HUES48 (cell line): ENCODE results near the gene SREBF2.
"Not testable (repeated sequence)": the region's sequence is repeated elsewhere in the genome, so short reads cannot be mapped to it uniquely, and the experiment has no call there.

Source experiments
- H3K27ac ChIP-seq: one replicate; pipeline ENCODE4 v1.7.0; 2013; ENCODE audit warnings: low read depth, low read length, inconsistent platforms
- H3K27me3 ChIP-seq: 2 replicates; pipeline ENCODE4 v1.6.1; 2013; ENCODE audit warnings: mild to moderate bottlenecking, low read length; ENCODE audit not compliant: control insufficient read depth, insufficient read depth
- H3K36me3 ChIP-seq: 2 replicates; pipeline ENCODE4 v1.6.1; 2013; ENCODE audit warnings: low read length; ENCODE audit not compliant: control insufficient read depth, insufficient read depth
- H3K4me1 ChIP-seq: 2 replicates; pipeline ENCODE4 v1.6.1; 2013; ENCODE audit warnings: mild to moderate bottlenecking, low read length; ENCODE audit not compliant: control insufficient read depth, insufficient read depth
- H3K4me3 ChIP-seq: 2 replicates; pipeline ENCODE4 v1.5.1; 2013; ENCODE audit warnings: mild to moderate bottlenecking, low read depth, low read length
- H3K9ac ChIP-seq: 2 replicates; pipeline ENCODE4 v1.6.1; 2013; ENCODE audit warnings: mild to moderate bottlenecking, low read depth, low read length, moderate library complexity
- H3K9me3 ChIP-seq: 2 replicates; pipeline ENCODE4 v1.6.1; 2013; ENCODE audit warnings: low read length; ENCODE audit not compliant: control insufficient read depth, insufficient read depth

Gene SREBF2

DNA sequence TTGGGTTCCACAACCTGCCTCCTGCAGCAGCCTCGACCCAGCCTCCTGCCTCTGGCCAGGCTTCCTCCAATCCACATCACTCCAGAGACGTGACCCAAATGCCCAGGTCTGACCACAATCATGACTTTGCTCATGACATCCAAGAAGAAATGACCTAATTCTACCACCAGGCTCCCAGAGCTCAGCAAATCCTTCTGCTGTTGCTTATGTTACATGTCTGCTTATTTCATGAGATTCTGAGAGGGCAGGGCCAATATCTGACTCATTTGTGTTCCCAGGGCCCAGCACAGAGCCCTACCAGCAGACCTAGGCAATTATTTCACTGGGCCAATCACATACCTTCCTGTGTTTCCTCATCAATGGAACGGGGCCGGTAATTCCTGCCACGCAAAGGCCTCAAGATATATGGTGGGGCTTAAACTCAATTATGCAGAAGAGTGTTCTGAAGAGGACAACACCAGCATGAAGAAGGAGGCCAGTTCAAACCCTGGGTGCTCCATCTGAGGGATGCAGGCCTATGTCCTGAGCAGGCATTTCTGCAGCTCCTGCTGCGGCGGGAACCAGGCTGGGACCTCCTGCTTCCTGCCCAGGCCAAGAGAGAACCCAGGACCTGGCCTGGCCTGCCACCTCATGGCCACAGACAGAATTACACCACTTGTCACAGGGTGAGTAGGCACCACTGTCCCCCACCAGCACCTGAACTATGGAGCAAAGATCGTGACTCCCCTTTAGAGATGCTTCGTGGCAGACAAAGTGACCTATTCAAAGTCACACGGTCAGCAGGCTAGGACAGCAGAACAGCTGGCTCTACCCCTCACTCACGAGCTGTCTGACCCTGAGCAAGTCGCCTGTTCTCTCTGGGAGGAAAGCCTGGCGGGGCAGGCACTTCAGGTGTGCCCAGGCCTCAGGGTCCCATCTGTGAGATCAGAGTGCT is 108.2 kb downstream of the SREBF2 start:
- H3K27me3 ChIP-seq, result no peaks in the 10 kb centered on the region
- H3K9ac ChIP-seq, result no peak overlapping the region
- no peaks in the 10 kb centered on the region for H3K9me3 ChIP-seq
- H3K4me1 ChIP-seq, result peaks cover 4% of the 10 kb centered on the region; the same call in 1 of the 2 replicates
- no peak overlapping the region for H3K27ac ChIP-seq
- H3K4me3 ChIP-seq, result no peak overlapping the region
- peaks cover 61% of the 10 kb centered on the region for H3K36me3 ChIP-seq

DNA sequence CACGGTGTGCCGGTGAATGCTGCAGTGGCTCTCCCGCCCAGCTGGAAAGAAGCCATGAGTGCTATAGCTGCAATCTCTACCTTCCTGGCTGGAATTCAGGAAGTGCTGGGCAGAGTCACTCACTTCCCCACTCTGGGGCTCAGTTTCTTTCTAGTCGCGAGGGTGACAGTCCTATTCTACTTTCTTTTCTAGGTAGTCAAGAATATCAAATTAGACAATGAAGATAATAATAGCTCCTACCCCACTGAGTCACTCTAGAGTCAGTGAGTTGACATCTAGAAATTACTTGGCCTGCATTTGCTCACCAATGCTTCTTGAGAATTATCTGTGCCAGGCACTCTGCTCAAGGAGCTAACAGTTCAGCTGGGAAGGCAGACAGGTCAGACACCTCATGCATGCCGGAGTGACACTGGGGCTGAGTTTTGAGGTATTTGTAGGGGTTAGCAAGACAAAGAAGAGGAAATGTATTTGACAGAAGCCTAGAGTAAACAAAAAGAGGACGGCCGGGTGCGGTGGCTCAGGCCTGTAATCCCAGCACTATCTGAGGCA is 110.8 kb downstream of the SREBF2 start:
- no peaks in the 10 kb centered on the region for H3K9me3 ChIP-seq
- H3K36me3 ChIP-seq, result peaks cover 51% of the 10 kb centered on the region
- H3K27me3 ChIP-seq, result no peaks in the 10 kb centered on the region
- no peak overlapping the region for H3K4me3 ChIP-seq
- H3K9ac ChIP-seq, result no peak overlapping the region
- H3K27ac ChIP-seq, result no peak overlapping the region
- peaks cover 4% of the 10 kb centered on the region; the same call in 1 of the 2 replicates for H3K4me1 ChIP-seq

DNA sequence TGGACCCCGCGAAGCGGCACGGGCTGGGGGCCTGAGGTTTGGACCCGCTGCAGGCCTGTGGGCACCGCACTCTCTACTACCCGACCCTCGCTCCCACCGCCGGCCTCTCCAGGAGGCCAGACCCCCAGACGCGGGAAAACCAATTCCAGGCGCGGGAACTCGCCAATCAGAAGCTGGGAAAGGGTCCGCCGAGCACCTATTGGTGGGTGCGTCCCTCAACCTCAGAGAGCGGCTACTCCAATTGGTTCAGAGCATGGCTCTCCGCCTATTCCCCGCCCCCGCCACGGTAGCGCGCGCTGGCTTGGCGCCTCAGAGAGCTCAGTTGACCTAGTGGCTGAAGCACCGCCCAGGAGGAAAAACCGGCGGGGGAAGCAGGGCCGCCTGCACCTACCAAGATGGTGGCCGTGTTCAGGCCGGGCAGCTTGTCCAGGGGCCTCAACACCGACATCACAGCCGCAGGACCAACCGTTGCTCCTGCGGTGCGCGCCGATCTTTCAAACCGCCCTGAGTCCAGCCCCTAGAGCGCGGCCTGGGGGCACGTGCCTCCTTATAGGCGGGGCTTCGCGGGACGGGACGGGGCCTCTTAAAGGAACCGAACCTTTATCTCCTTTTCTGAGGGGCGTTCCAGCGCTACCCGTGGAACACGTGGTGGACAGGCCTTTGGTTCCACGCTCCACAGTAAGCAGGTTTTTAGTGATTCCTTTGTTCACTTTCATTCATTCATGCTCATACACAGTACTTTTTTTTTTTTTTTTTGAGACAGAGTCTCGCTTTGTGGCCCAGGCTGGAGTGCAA is 113.9 kb downstream of the SREBF2 start, which contains the start of gene CENPM:
Gene CENPM, minus strand, starts transcription at position 524 of the 795 bp plus-strand sequence. Its CDS starts 76 bp downstream, at position 448.
- peak within 1 kb of the TSS; percentile 80 for H3K4me3 ChIP-seq
- no peaks in the 10 kb centered on the region for H3K9me3 ChIP-seq
- H3K27me3 ChIP-seq, result no peaks in the 10 kb centered on the region
- peak within 1 kb of the TSS; percentile 85 for H3K9ac ChIP-seq
- peaks cover 16% of the 10 kb centered on the region for H3K4me1 ChIP-seq
- peaks cover 31% of the 10 kb centered on the region for H3K36me3 ChIP-seq
- H3K27ac ChIP-seq, result peak within 1 kb of the TSS; percentile 93

- no peaks in the 10 kb centered on the region for H3K27me3 ChIP-seq
- peaks cover 16% of the 10 kb centered on the region for H3K4me1 ChIP-seq
- H3K36me3 ChIP-seq, result peaks cover 26% of the 10 kb centered on the region
- H3K9me3 ChIP-seq, result no peaks in the 10 kb centered on the region
- no peak overlapping the region for H3K27ac ChIP-seq
- peak overlapping the region; percentile 80 for H3K4me3 ChIP-seq
- H3K9ac ChIP-seq, result peak overlapping the region; percentile 85; the same call in 1 of the 2 replicates
These were observed 114.6 kb downstream of the SREBF2 start for GRCh38 chr22:41947424-41948080.

GRCh38 chr22:41948142-41948541 is 115.2 kb downstream of the SREBF2 start:
- H3K27me3 ChIP-seq, result no peaks in the 10 kb centered on the region
- no peaks in the 10 kb centered on the region for H3K9me3 ChIP-seq
- H3K27ac ChIP-seq, result no peak overlapping the region
- peaks cover 16% of the 10 kb centered on the region for H3K4me1 ChIP-seq
- H3K4me3 ChIP-seq, result no peak overlapping the region
- no peak overlapping the region; the same call in 1 of the 2 replicates for H3K9ac ChIP-seq
- peaks cover 21% of the 10 kb centered on the region for H3K36me3 ChIP-seq

DNA sequence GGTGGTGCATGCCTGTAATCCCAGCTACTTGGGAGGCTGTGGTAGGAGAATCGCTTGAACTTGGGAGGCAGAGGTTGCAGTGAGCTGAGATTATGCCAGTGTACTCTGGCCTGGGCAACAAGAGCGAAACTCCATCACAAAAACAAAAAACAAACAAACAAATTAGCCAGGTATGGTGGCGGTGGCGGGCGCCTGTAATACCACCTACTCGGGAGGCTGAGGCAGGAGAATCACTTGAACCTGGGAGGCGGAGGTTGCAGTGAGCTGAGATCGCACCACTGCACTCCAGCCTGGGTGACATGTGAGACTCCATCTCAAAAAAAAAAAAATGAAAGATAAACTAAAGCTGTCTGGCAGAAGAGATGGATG is 116.0 kb downstream of the SREBF2 start:
- H3K4me3 ChIP-seq, H3K9ac ChIP-seq, H3K27me3 ChIP-seq, H3K9me3 ChIP-seq, H3K27ac ChIP-seq: not testable (repeated sequence)
- H3K4me1 ChIP-seq, result peaks cover 16% of the 10 kb centered on the region
- H3K36me3 ChIP-seq, result peaks cover 13% of the 10 kb centered on the region

- H3K9me3 ChIP-seq, result no peaks in the 10 kb centered on the region
- peaks cover 16% of the 10 kb centered on the region for H3K4me1 ChIP-seq
- no peaks in the 10 kb centered on the region for H3K27me3 ChIP-seq
- peaks cover 8% of the 10 kb centered on the region for H3K36me3 ChIP-seq
- H3K27ac ChIP-seq, result no peak overlapping the region
- no peak overlapping the region for H3K9ac ChIP-seq
- no peak overlapping the region for H3K4me3 ChIP-seq
These were observed 116.5 kb downstream of the SREBF2 start for GRCh38 chr22:41949297-41949965.

DNA sequence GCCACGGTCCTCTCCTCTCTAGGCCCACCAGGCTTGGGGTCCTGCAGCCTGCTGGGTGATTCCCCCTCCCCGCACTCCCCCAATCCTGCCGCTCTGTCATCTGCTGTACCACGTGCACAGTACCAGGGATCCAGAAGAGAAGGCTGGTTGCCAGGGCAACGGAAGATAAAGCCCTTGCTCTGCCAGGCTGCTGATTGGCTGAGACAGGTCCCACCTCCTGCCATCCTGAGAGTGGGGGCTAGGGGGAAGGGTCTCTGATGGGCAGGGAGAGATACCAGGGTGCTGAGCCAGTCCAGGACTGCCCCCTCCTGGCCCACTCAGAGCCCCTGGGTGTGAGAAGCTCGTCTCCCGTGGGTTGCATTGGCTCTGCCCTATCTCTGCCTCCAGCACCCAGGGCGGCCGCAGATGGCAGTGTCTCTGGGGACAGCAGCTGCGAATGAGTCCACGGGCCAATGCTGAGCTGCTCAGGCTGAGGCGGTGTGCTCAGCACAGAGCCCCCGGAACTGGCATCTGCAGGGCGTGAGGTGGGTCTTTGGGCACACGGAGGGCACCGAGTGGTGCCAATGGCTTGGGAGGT is 119.1 kb downstream of the SREBF2 start, which contains the start of gene SMIM45:
Gene SMIM45, plus strand, starts transcription at position 253 of the 577 bp plus-strand sequence.
- no peak within 1 kb of the TSS for H3K27ac ChIP-seq
- no peak within 1 kb of the TSS for H3K4me3 ChIP-seq

GRCh38 chr22:41952713-41953112 is 119.8 kb downstream of the SREBF2 start:
- Histone ChIP-seq H3K36me3 (no peaks in the 10 kb centered on the region), H3K4me3 (no peak overlapping the region), H3K9me3 (no peaks in the 10 kb centered on the region), H3K27ac (no peak overlapping the region), H3K4me1 (peaks cover 12% of the 10 kb centered on the region), H3K9ac (no peak overlapping the region), H3K27me3 (no peaks in the 10 kb centered on the region; the same call in 1 of the 2 replicates)

More for the DNA sequence above, 119.1 kb downstream of the SREBF2 start, which contains the start of gene SMIM45:
- H3K9me3 ChIP-seq, result no peaks in the 10 kb centered on the region
- peaks cover 12% of the 10 kb centered on the region for H3K4me1 ChIP-seq
- H3K9ac ChIP-seq, result no peak within 1 kb of the TSS
- no peaks in the 10 kb centered on the region for H3K36me3 ChIP-seq
- no peaks in the 10 kb centered on the region; the same call in 1 of the 2 replicates for H3K27me3 ChIP-seq
